ENCODE measurements around the gene ZFYVE19. TPM values are rescaled to one million over a fixed set of nuclear protein-coding genes. Genes with fewer than 3 reads are reported as not detected.

ZFYVE19 gene
- total and polyA plus RNA-seq, 2 experiments from 2014 or later = 8.5 to 22.7 TPM

GRCh38 chr15:40832903-40833302 lies 26.0 kb downstream of the ZFYVE19 start:
- Mint-ChIP-seq H3K4me1 (peaks cover 6% of the 10 kb centered on the region; the same call in 2 of the 3 replicates), H3K36me3 (ENCODE audit: low read depth) (no peaks in the 10 kb centered on the region; the same call in 2 of the 3 replicates), H3K9me3 (no peaks in the 10 kb centered on the region), H3K4me3 (no peak overlapping the region), H3K27me3 (ENCODE audit: insufficient read depth, low read depth, poor library complexity) (no peaks in the 10 kb centered on the region), H3K27ac (no peak overlapping the region)
- DNase-seq (ENCODE audit: low spot score) = no peak
- Histone ChIP-seq H3K4me1 (ENCODE audit: insufficient read depth) (no peaks in the 10 kb centered on the region), H3K4me2 (no peak overlapping the region), H2AFZ (no peak overlapping the region), H3K27me3 (ENCODE audit: insufficient read depth) (no peaks in the 10 kb centered on the region), H3K9me2 (ENCODE audit: insufficient read depth) (no peaks in the 10 kb centered on the region), H3K36me3 (ENCODE audit: insufficient read depth) (no peaks in the 10 kb centered on the region), H3K4me3 (no peak overlapping the region), H3F3A (replicated peaks; ENCODE audit: low read depth) (no peaks in the 10 kb centered on the region), H3K79me2 (replicated peaks; ENCODE audit: insufficient read depth) (no peaks in the 10 kb centered on the region), H3K27ac (ENCODE audit: low read depth) (no peak overlapping the region), H4K20me1 (replicated peaks; ENCODE audit: insufficient read depth) (no peaks in the 10 kb centered on the region)
- ATAC-seq = no peak
- TF ChIP-seq ZNF462 (CRISPR knock-in tag; IDR thresholded peaks at IDR 0.05) = no peak
- TF ChIP-seq REST (IDR thresholded peaks at IDR 0.05; ENCODE audit: unreplicated experiment) = no peak
- TF ChIP-seq JUNB (IDR thresholded peaks at IDR 0.05; ENCODE audit: unreplicated experiment) = no peak
- no peak for TF ChIP-seq EZH2 (IDR thresholded peaks at IDR 0.05; ENCODE audit: low read depth, unreplicated experiment)
- TF ChIP-seq ZNF331 (CRISPR knock-in tag; IDR thresholded peaks at IDR 0.05; ENCODE audit: low read depth) = no peak
- TF ChIP-seq CREB1 (CRISPR knock-in tag; IDR thresholded peaks at IDR 0.05; ENCODE audit: low read depth) = no peak
- no peak for TF ChIP-seq POLR2AphosphoS5 (IDR thresholded peaks at IDR 0.05; ENCODE audit: low read depth)
- no peak for TF ChIP-seq STAT1 (IDR thresholded peaks at IDR 0.05; ENCODE audit: unreplicated experiment)
- TF ChIP-seq ZNF114 (CRISPR knock-in tag; IDR thresholded peaks at IDR 0.05) = no peak
- TF ChIP-seq ETS1 (IDR thresholded peaks at IDR 0.05) = no peak
- no peak for TF ChIP-seq CTCF (conservative IDR thresholded peaks at IDR 0.05; ENCODE audit: low read depth in 2 of 2)
- TF ChIP-seq EZH2phosphoT487 (IDR thresholded peaks at IDR 0.05; ENCODE audit: unreplicated experiment) = no peak
- TF ChIP-seq NANOG (IDR thresholded peaks at IDR 0.05; ENCODE audit: borderline replicate concordance) = no peak
